ENCODE measurements around the gene SNX7.

SNX7 gene

DNA sequence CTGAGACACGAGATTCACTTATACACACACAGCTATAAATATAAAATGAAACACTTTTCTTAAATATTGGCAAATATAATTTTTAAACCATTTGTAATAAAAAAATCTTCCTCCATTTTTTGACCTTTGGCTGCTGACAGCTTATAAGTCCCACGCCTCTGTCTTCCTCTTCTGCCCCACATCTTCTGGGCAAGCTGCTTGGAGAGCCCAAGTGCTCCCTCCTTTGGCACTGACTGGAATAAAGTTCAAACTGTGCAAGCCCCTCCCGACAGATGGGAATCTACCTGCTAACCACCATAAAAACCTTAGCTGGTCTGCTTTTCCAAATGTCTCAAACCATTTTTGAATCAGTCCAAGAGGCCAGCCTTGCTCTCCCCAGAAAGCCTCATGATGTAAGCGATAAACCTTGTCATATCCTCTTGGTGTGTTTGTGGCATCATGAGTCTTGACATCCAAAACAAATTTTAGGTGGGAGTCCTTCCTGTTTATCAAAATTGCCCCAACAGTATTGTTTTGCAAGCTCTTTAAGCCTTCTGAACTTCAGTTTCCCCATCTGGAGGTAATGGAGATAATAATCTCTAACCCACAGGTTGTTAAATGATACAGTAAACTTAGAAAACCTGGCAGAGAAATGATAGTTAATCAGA lies 99.8 kb downstream of the SNX7 start:
- no peak overlapping the region for H3K4me3 ChIP-seq
- no peak for DNase-seq (ENCODE audit: low spot score)
- TF ChIP-seq, protein P1, sequence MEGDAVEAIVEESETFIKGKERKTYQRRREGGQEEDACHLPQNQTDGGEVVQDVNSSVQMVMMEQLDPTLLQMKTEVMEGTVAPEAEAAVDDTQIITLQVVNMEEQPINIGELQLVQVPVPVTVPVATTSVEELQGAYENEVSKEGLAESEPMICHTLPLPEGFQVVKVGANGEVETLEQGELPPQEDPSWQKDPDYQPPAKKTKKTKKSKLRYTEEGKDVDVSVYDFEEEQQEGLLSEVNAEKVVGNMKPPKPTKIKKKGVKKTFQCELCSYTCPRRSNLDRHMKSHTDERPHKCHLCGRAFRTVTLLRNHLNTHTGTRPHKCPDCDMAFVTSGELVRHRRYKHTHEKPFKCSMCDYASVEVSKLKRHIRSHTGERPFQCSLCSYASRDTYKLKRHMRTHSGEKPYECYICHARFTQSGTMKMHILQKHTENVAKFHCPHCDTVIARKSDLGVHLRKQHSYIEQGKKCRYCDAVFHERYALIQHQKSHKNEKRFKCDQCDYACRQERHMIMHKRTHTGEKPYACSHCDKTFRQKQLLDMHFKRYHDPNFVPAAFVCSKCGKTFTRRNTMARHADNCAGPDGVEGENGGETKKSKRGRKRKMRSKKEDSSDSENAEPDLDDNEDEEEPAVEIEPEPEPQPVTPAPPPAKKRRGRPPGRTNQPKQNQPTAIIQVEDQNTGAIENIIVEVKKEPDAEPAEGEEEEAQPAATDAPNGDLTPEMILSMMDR (IDR thresholded peaks at IDR 0.05), result no peak
- H3K27ac ChIP-seq, result no peak overlapping the region

DNA sequence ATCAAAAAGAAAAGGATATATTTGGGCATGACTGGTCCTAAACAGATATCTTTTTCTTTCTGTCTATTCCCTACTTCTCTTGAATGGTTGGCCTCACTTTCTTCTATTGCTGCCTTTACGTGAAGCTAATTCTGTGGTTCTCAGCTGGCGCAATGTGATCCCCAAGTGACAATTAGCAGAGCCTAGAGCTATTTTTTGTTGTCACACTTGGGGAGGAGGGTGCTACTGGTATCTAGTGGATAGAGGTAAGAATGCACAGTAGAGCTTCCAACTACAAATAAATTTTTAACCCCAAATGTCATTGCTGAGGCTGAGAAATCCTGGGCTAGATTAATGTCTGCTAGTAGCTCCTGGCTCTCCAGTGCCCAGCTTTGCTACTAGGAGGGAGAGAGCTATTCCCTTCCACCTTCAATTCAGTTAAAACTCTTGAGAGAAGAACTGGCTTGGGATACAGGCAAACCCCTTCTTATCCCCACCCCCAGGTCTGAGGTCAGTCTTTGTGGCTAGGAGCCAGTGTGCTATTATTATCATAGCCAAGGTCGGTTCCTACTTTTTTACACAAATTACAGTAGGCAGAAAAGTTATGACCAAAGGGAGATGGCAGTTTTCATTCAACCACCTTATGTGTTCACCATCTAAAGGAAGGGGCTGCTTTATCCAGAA lies 102.1 kb downstream of the SNX7 start:
- no peak for DNase-seq (ENCODE audit: low spot score)
- Histone ChIP-seq H3K27ac (no peak overlapping the region), H3K4me3 (no peak overlapping the region)
- TF ChIP-seq, protein P1 (IDR thresholded peaks at IDR 0.05), result no peak

DNA sequence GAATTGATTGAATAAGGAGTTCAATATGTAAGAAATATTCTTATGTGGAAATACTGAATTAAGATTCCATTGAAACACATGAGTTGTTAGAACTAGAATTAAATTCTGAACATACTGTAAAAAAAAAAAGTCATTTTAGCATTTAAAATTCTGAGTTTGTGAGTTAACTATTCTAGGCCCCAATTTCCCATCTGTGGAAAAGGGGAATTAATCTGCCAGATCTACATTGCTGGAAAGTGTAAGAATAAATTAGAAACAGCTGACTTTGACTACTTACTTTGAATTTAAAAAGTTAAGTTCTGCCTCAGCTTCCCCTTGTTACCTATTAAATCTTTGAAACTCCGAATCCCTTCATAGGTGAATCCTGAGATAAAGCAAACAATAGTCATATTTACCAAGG lies 103.0 kb downstream of the SNX7 start:
- TF ChIP-seq, protein P1 (IDR thresholded peaks at IDR 0.05), result no peak
- Histone ChIP-seq H3K4me3 (no peak overlapping the region), H3K27ac (no peak overlapping the region)
- DNase-seq (ENCODE audit: low spot score), result no peak

DNA sequence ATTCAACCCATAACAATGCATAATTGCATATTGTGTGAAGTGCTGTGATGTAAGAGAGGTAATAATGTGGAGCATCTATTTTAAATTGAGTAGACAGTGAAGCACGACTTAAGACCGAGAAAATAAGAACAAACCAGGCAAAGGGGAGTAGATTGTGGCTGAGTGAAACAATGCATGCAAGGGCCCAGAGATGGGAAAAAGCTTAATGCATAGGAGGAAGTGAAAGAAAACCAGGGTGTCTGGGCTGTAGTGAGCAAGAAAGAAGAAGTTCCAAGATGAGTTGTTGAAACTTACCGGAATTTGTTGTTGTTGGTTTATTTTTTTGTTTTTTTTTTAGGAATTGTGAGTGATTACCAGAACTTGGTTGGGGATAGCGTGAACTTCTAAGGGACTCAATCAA lies 104.7 kb downstream of the SNX7 start:
- no peak overlapping the region for H3K4me3 ChIP-seq
- TF ChIP-seq, protein P1 (IDR thresholded peaks at IDR 0.05), result no peak
- H3K27ac ChIP-seq, result no peak overlapping the region
- no peak for DNase-seq (ENCODE audit: low spot score)

DNA sequence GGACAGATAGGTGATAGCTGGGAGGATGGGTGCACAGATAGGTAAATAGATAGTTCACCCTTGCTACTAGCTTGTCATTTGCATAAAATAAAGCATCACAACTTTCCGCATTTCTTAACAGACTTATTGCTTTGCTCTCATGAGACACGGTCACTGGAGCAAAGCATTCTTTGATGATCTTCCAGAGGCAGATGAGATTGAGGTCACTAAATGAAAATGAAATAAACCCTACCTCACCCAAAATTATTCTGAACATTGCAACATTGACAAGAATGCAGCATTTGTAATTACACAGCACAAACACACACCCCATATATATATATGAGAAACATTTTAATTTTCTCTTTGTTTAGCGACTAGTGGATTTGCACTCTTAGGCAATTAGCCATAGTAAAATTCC lies 107.6 kb downstream of the SNX7 start:
- Histone ChIP-seq H3K4me3 (no peak overlapping the region), H3K27ac (no peak overlapping the region)
- TF ChIP-seq, protein P1 (IDR thresholded peaks at IDR 0.05), result no peak
- DNase-seq (ENCODE audit: low spot score), result no peak

DNA sequence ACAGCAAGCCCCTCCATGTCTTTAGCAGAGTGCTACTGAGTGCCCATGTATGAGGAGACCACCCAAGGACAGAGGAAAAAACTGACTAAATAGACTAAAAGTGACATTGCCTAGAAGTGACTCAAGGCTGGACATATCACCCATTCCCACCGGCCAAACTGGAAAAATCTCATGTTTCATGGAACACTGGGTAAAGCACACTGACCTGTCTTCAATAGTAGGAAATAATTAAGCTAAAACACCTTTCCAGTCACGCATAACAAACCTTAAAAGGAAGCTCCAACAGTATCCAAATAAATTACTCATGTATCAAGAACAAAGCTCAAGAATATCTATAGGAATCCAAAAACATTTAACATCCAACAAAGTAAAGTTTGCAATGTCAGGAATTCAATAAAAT lies 120.4 kb downstream of the SNX7 start:
- no peak for DNase-seq (ENCODE audit: low spot score)
- TF ChIP-seq, protein P1 (IDR thresholded peaks at IDR 0.05), result no peak
- Histone ChIP-seq H3K4me3 (no peak overlapping the region), H3K27ac (no peak overlapping the region)

DNA sequence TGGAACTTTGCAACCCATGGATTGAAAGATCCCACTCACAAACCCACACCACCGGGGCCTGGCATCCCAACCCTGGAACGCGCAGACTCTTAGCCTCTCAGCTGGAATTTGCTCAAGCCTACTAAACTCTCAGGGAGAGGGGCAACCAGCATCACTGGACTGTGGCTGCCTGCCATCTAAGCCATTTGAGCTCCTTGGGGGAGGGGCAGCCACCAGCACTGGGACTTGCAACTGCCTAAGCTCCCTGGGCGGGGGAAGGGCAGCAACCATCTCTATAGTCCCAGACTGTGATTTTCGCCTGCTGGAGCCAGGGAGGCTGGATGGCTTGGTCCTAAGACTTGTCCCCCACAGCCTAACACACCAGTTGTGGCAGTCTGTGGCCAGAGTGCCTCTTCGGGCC lies 122.3 kb downstream of the SNX7 start:
- no peak overlapping the region for H3K4me3 ChIP-seq
- TF ChIP-seq, protein P1 (IDR thresholded peaks at IDR 0.05), result no peak
- no peak for DNase-seq (ENCODE audit: low spot score)
- no peak overlapping the region for H3K27ac ChIP-seq

All from coronary artery (tissue), 2 donors.